ENCODE results near the gene SOHLH1.
A peak's percentile ranks its signal among the peaks of the same experiment; 100 is the strongest.

Gene SOHLH1

DNA sequence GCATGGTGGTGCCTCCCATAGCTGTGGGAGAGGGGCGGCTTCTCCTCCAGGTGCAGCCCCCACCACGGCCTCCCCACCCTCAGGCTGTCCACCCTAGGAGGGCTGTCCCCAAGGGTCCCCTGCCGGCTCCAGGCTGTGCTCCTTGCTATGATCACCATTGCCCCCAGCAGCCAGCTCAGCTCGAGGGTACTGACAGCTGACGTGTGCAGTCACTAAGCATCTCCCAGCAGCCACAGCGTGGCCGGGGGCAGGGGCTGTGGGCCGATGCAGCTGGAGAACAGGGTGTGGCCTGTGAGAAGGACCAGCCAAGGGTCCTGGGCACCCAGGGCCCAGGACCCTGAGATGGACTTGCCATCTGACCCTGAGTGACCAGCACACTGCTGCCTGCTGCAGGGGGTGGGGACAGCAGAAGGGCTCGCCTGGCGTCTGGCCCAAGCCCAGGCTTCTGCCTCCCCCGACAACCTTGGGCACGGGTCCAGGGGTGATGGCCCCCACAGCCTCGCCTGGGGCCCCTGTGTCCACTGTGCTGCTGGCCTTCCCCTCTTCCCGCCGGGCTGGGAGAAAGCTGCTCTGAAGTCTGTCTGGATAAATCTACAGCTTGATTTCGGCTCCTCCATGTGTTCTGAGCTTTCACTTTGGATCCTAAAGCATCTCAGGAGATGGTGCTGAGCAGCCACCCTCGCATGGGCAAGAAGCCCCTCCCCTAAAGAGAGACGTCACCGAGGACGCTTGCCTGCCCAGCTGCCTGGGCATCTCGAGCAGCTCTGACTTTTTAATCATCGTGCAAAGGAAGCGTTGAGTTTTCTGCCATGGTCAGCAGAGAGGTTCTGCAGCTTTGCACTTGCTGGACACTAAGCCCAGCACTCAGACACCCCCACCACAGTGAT is 8.2 kb upstream of the SOHLH1 start:
- POLR2A ChIA-PET: no interaction called here
- no peak for TF ChIP-seq SP1 (IDR thresholded peaks at IDR 0.05)
- TF ChIP-seq NFRKB (IDR thresholded peaks at IDR 0.05): no peak
- TF ChIP-seq BHLHE40 (IDR thresholded peaks at IDR 0.05; ENCODE audit: borderline replicate concordance): no peak
- no peak for TF ChIP-seq TARDBP (IDR thresholded peaks at IDR 0.05)
- no peak for TF ChIP-seq CTBP1 (IDR thresholded peaks at IDR 0.05; ENCODE audit: borderline replicate concordance)
- no peak for TF ChIP-seq L3MBTL2 (conservative IDR thresholded peaks at IDR 0.05)
- TF ChIP-seq, protein P1, sequence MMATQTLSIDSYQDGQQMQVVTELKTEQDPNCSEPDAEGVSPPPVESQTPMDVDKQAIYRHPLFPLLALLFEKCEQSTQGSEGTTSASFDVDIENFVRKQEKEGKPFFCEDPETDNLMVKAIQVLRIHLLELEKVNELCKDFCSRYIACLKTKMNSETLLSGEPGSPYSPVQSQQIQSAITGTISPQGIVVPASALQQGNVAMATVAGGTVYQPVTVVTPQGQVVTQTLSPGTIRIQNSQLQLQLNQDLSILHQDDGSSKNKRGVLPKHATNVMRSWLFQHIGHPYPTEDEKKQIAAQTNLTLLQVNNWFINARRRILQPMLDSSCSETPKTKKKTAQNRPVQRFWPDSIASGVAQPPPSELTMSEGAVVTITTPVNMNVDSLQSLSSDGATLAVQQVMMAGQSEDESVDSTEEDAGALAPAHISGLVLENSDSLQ (IDR thresholded peaks at IDR 0.05): no peak
- no peak for TF ChIP-seq ZNF384 (IDR thresholded peaks at IDR 0.05)
- no peak for TF ChIP-seq ARNT (IDR thresholded peaks at IDR 0.05)
- TF ChIP-seq LEF1 (IDR thresholded peaks at IDR 0.05; ENCODE audit: borderline replicate concordance): no peak
- no peak for TF ChIP-seq ELF4 (IDR thresholded peaks at IDR 0.05)
- no peak for TF ChIP-seq FOXM1 (IDR thresholded peaks at IDR 0.05; ENCODE audit: borderline replicate concordance)
- no peak for TF ChIP-seq HDGF (IDR thresholded peaks at IDR 0.05; ENCODE audit: borderline replicate concordance)
- no peak for TF ChIP-seq FOXK2 (IDR thresholded peaks at IDR 0.05)
- DNase-seq (ENCODE audit: extremely low spot score): no peak
- CTCF ChIA-PET: no interaction called here

DNA sequence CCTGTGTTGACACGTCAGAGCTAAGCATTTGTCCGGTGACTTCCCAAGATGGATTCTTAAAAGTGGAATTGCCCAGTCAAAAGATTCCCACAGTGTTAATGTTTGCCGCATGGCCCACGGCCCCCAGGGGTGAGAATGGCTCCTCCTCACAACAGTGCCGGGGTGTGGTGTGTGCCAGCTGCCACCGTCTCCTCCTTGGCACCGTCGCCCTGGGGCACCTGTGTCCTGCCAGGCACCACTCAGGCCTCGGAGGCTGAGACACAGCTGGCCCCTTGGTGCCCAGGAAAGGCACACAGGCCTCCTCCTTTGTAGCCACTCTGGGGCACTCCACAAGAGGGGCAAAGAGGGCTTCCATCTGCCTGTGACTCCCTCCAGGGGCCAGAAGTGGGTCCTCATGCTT is 7.0 kb upstream of the SOHLH1 start:
- TF ChIP-seq BHLHE40 (IDR thresholded peaks at IDR 0.05; ENCODE audit: borderline replicate concordance) (no peak), FOXK2 (IDR thresholded peaks at IDR 0.05) (no peak), ELF4 (IDR thresholded peaks at IDR 0.05) (no peak), LEF1 (IDR thresholded peaks at IDR 0.05; ENCODE audit: borderline replicate concordance) (no peak), FOXM1 (IDR thresholded peaks at IDR 0.05; ENCODE audit: borderline replicate concordance) (no peak), NFRKB (IDR thresholded peaks at IDR 0.05) (no peak), FOXA1 (IDR thresholded peaks at IDR 0.05) (no peak), ZNF384 (IDR thresholded peaks at IDR 0.05) (no peak), CTBP1 (IDR thresholded peaks at IDR 0.05; ENCODE audit: borderline replicate concordance) (no peak), HDGF (IDR thresholded peaks at IDR 0.05; ENCODE audit: borderline replicate concordance) (no peak), ARNT (IDR thresholded peaks at IDR 0.05) (no peak)
- POLR2A ChIA-PET: no interaction called here
- DNase-seq (ENCODE audit: extremely low spot score): no peak
- CTCF ChIA-PET: no interaction called here

DNA sequence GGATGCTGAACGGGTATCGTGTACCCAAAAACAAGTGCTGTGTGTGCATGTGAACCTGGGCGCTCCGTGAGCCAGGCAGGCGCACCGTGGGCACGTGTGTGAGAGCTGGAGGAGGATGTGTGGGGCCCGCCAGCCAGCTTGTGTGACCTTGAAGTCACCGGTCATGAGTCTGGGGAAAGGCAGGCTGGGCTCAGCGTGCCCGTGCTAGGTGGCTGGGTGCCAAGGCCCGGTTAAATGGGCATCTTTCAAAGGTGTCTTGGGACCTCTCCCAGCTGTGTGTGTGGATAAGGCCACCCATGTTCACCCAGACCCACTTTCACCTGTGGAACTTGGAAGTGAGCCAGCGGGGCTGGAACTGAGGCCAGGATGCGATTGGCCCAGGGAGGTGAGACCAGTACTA is 6.1 kb upstream of the SOHLH1 start:
- no peak for DNase-seq (ENCODE audit: extremely low spot score)
- POLR2A ChIA-PET: no interaction called here
- no peak for TF ChIP-seq ELF4 (IDR thresholded peaks at IDR 0.05)
- TF ChIP-seq HDGF (IDR thresholded peaks at IDR 0.05; ENCODE audit: borderline replicate concordance): no peak
- TF ChIP-seq FOXA1 (IDR thresholded peaks at IDR 0.05): no peak
- no peak for TF ChIP-seq L3MBTL2 (conservative IDR thresholded peaks at IDR 0.05)
- CTCF ChIA-PET: interaction anchor here (0.8 kb wide), 1 partner anchor 12 kb away, joined by 3 read pairs; no protein-coding TSS in a partner anchor

DNA sequence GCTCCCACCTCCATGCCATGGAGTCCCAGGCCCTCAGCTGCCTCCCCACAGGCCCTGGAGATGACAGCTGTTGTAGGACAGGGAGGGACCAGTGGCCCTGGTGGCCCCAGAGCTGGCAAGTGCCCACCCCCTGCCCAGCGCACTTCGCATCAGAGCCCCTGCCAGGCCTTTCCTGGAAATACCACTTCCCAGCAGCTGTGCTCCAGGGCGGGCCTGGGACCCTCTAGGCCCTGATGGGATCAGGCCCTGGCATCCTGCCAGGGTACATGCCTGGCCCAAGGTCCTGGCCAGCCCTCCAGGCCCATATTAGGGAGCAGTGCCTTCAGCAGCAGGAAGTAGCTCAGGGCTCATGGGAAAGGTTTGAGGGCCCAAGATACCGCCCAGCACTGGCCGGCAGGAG is 5.2 kb upstream of the SOHLH1 start:
- DNase-seq (ENCODE audit: extremely low spot score): no peak
- CTCF ChIA-PET: no interaction called here

DNA sequence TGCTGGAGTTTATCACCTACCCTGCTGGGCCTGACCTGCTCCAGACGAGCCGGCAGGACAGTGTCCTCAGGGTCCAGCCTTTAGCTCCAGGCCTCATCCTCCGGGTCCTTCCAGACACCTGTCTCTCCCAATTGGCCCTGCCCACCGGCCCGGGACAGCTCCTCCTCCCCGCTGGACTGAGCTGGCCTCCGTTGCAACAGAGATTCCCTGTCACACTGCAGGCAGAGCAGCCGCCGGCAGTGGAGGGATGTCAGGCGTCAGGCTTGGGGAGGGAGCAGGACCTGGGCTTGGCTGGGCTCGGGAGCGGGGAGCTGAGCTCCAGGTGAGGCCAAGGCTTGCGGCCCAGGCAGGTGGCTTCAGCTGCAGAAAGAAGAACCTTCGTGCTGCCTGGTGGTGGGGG is 4.4 kb upstream of the SOHLH1 start:
- no peak for DNase-seq (ENCODE audit: extremely low spot score)
- ChIA-PET POLR2A (no interaction called here), CTCF (no interaction called here)
- no peak for TF ChIP-seq HDGF (IDR thresholded peaks at IDR 0.05; ENCODE audit: borderline replicate concordance)
- no peak for TF ChIP-seq BHLHE40 (IDR thresholded peaks at IDR 0.05; ENCODE audit: borderline replicate concordance)
- TF ChIP-seq, protein P1 (IDR thresholded peaks at IDR 0.05): no peak
- no peak for TF ChIP-seq FOXA1 (IDR thresholded peaks at IDR 0.05)
- TF ChIP-seq LEF1 (IDR thresholded peaks at IDR 0.05; ENCODE audit: borderline replicate concordance): no peak
- TF ChIP-seq NFRKB (IDR thresholded peaks at IDR 0.05): no peak
- no peak for TF ChIP-seq ZNF384 (IDR thresholded peaks at IDR 0.05)
- no peak for TF ChIP-seq L3MBTL2 (conservative IDR thresholded peaks at IDR 0.05)
- no peak for TF ChIP-seq FOXM1 (IDR thresholded peaks at IDR 0.05; ENCODE audit: borderline replicate concordance)
- TF ChIP-seq CTBP1 (IDR thresholded peaks at IDR 0.05; ENCODE audit: borderline replicate concordance): no peak
- no peak for TF ChIP-seq FOXK2 (IDR thresholded peaks at IDR 0.05)
- no peak for TF ChIP-seq ARNT (IDR thresholded peaks at IDR 0.05)
- no peak for TF ChIP-seq SP1 (IDR thresholded peaks at IDR 0.05)
- no peak for TF ChIP-seq SUZ12 (IDR thresholded peaks at IDR 0.05)
- TF ChIP-seq TARDBP (IDR thresholded peaks at IDR 0.05): no peak
- no peak for TF ChIP-seq ELF4 (IDR thresholded peaks at IDR 0.05)

More for the DNA sequence above, 5.2 kb upstream of the SOHLH1 start:
- POLR2A ChIA-PET: no interaction called here
- no peak for TF ChIP-seq HDGF (IDR thresholded peaks at IDR 0.05; ENCODE audit: borderline replicate concordance)
- no peak for TF ChIP-seq FOXM1 (IDR thresholded peaks at IDR 0.05; ENCODE audit: borderline replicate concordance)
- no peak for TF ChIP-seq NFRKB (IDR thresholded peaks at IDR 0.05)
- no peak for TF ChIP-seq L3MBTL2 (conservative IDR thresholded peaks at IDR 0.05)

DNA sequence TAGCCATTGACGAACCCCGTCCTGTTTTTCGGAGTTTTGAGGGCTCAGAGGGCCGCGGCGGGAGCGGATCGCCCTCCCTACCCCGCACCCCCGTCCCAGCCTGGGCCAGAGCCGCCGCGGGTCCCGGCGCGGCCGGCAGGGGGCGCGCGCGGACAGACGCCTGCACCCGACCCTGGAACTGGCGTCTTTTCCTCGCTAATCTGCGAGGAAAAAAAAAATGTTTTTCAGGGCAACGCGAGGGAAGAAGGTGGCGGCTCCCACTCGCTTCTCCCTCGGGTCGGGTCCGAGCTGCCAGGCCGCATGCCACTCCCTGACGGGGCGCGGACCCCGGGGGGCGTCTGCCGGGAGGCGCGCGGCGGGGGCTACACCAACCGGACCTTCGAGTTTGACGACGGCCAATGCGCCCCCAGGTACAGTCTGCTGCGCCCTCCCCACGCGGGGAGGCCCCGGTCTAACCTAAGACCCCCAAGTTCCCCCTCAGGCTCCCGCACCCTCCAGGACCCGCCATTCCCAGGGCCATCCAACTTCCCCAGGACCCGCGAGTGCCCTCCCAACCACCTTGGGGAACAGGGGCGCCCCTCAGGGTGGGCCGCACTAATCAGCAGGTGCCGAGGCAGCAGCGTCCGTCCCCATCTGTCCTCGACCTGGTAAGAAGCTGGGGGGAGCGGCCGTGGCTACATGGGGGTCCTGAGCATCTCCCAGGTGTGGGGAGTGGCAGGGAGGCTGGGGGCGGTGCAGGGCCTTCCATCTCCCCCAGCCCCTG is 2.9 kb upstream of the SOHLH1 start, which contains the start of gene KCNT1:
KCNT1 (plus strand) TSS at position 227 of the 763 bp plus-strand sequence; CDS start at position 301, 74 bp downstream.
- peak; percentile 93 for DNase-seq (ENCODE audit: extremely low spot score)
- TF ChIP-seq L3MBTL2 (conservative IDR thresholded peaks at IDR 0.05) (peak; percentile 38; the same call in 1 of the 2 replicates), SUZ12 (IDR thresholded peaks at IDR 0.05) (no peak), ELF4 (IDR thresholded peaks at IDR 0.05) (no peak)
- ChIA-PET POLR2A (no interaction called here), CTCF (interaction anchor here (0.6 to 0.7 kb wide), 4 partner anchors 35 to 521 kb away, joined by 3 to 4 read pairs (median 3); no protein-coding TSS in a partner anchor)

Measured in HEK293T (cell line).